ENCODE measurements around the gene ZNF284. TPM values are rescaled to one million over a fixed set of nuclear protein-coding genes. Genes with fewer than 3 reads are reported as not detected.
A peak's percentile ranks its signal among the peaks of the same experiment; 100 is the strongest.
"Not testable (repeated sequence)": the region's sequence is repeated elsewhere in the genome, so short reads cannot be mapped to it uniquely, and the experiment has no call there.

Gene ZNF284
- total RNA-seq, 1 donor from 2014 or later, result 3.2 TPM

- Mint-ChIP-seq H3K27me3 (ENCODE audit: low read depth) (no peaks in the 10 kb centered on the region), H3K4me3 (ENCODE audit: unreplicated experiment) (peak overlapping the region; percentile 94), H3K9me3 (ENCODE audit: low read depth) (peaks cover 22% of the 10 kb centered on the region), H3K4me1 (ENCODE audit: low read depth) (peaks cover 21% of the 10 kb centered on the region), H3K36me3 (ENCODE audit: low read depth) (peaks cover 17% of the 10 kb centered on the region), H3K27ac (ENCODE audit: unreplicated experiment) (peak overlapping the region; percentile 98)
- TF ChIP-seq CTCF (IDR thresholded peaks at IDR 0.05), result peak; percentile 40
- no peak for DNase-seq (ENCODE audit: low spot score)
Measured at GRCh38 chr19:44112802-44113137, 40.8 kb downstream of the ZNF284 start.

DNA sequence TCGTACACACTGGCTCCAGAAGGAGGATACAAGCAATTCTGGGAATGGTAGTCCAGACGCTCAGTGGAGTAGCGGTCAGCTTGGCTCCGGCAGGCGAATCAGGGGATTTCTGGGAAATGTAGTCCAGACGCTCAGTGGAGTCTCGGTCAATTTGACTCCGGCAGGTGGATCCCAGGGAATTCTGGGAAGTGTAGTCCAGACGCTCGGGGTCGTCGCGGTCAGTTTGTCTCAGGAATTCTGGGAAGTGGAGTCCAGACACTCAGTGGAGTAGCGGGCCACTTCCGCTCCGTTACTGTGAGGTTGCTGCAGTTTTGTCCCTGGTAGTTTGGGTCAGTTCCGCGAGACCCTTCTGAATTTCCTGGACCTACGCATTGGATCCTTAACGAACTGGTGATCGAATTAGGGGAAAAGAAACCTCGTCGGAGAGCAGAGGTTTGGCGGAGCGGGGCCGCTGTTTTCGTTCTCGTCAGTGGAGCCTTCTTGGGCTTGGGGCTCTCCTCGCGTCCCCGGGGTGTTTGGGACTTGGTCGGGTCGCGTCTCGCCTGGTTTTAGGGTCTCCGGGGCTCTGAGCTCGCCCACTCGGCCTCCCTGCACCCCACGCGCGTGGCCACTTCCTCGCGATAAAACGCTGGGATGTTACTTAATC is 41.3 kb downstream of the ZNF284 start, which contains the start of gene ZNF225:
TSS of gene ZNF225 (plus strand) at position 262 of the 646 bp plus-strand sequence. CDS start 2,429 bp downstream, outside the sequence.
- H3K4me1 Mint-ChIP-seq (ENCODE audit: low read depth), result peaks cover 21% of the 10 kb centered on the region
- H3K36me3 Mint-ChIP-seq (ENCODE audit: low read depth), result peaks cover 16% of the 10 kb centered on the region
- DNase-seq (ENCODE audit: low spot score), result peak; percentile 96
- TF ChIP-seq CTCF (IDR thresholded peaks at IDR 0.05), result no peak
- peaks cover 17% of the 10 kb centered on the region for H3K9me3 Mint-ChIP-seq (ENCODE audit: low read depth)
- peak within 1 kb of the TSS; percentile 98 for H3K27ac Mint-ChIP-seq (ENCODE audit: unreplicated experiment)
- no peaks in the 10 kb centered on the region for H3K27me3 Mint-ChIP-seq (ENCODE audit: low read depth)
- H3K4me3 Mint-ChIP-seq (ENCODE audit: unreplicated experiment), result peak within 1 kb of the TSS; percentile 94

DNA sequence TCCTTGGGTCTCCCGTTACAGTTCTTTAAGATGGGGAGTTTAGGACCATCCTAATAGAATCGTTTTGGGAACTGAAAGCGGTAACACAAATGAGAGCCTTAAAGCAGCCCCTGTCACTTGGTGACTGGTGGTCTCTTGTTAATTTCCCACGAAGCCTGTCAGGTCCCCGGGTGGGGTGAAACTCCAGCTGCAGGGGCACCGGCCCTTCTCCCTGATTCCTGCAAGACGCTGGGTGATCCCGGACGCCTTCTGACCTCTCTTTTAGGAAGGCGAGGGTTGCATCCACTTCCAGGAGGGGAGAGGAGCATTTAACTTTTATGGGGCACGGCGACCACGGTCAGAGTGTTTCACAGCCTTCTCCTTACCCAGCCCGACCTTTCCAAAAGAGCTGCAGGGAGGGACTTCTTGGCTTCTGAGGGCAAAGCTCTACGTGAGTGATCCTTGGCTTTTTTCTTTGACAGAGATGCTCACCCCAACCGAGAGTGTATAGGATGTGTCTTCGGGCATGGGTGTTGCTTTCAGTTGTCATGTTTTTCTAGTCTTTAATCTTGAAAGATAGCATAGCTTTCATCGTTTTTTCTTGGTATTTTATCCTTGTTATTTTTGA is 41.9 kb downstream of the ZNF284 start:
- Mint-ChIP-seq H3K9me3 (ENCODE audit: low read depth) (peaks cover 16% of the 10 kb centered on the region), H3K36me3 (ENCODE audit: low read depth) (peaks cover 18% of the 10 kb centered on the region), H3K4me1 (ENCODE audit: low read depth) (peaks cover 21% of the 10 kb centered on the region), H3K4me3 (ENCODE audit: unreplicated experiment) (peak overlapping the region; percentile 94), H3K27ac (ENCODE audit: unreplicated experiment) (peak overlapping the region; percentile 98), H3K27me3 (ENCODE audit: low read depth) (no peaks in the 10 kb centered on the region)
- no peak for TF ChIP-seq CTCF (IDR thresholded peaks at IDR 0.05)
- no peak for DNase-seq (ENCODE audit: low spot score)

GRCh38 chr19:44121162-44121561 is 49.2 kb downstream of the ZNF284 start:
- Mint-ChIP-seq H3K36me3 (ENCODE audit: low read depth) (peaks cover 73% of the 10 kb centered on the region), H3K9me3 (ENCODE audit: low read depth) (peaks cover 34% of the 10 kb centered on the region)
- not testable (repeated sequence) for H3K27ac Mint-ChIP-seq (ENCODE audit: unreplicated experiment)

GRCh38 chr19:44131955-44132354 is 60.0 kb downstream of the ZNF284 start:
- Mint-ChIP-seq H3K9me3 (ENCODE audit: low read depth) (peaks cover 19% of the 10 kb centered on the region), H3K36me3 (ENCODE audit: low read depth) (peaks cover 31% of the 10 kb centered on the region), H3K4me1 (ENCODE audit: low read depth) (no peaks in the 10 kb centered on the region), H3K27ac (ENCODE audit: unreplicated experiment) (no peak overlapping the region), H3K4me3 (ENCODE audit: unreplicated experiment) (no peak overlapping the region), H3K27me3 (ENCODE audit: low read depth) (no peaks in the 10 kb centered on the region)
- no peak for TF ChIP-seq CTCF (IDR thresholded peaks at IDR 0.05)
- DNase-seq (ENCODE audit: low spot score), result no peak

More at GRCh38 chr19:44121162-44121561, 49.2 kb downstream of the ZNF284 start:
- H3K27me3 Mint-ChIP-seq (ENCODE audit: low read depth); H3K4me3 Mint-ChIP-seq (ENCODE audit: unreplicated experiment); DNase-seq (ENCODE audit: low spot score); H3K4me1 Mint-ChIP-seq (ENCODE audit: low read depth): not testable (repeated sequence)

Other genes with a start within 250 kb of the ZNF284 start
- 7.6 to 12.8 TPM (median 8.4 TPM) in 3 replicates for gene ZNF283, start 244.8 kb upstream of the ZNF284 start, total RNA-seq
- 5.1 to 9.4 TPM (median 6.1 TPM) in 3 replicates for gene ZNF404, start 188.2 kb upstream of the ZNF284 start, total RNA-seq
- gene ZNF45, start 136.9 kb upstream of the ZNF284 start, total RNA-seq, result 14.4 to 18.8 TPM (median 15.5 TPM) in 3 replicates
- 7.9 to 9.2 TPM (median 8.7 TPM) in 3 replicates for gene ZNF221, start 120.9 kb upstream of the ZNF284 start, total RNA-seq
- 6.6 to 9.9 TPM (median 9.3 TPM) in 3 replicates for gene ZNF155, start 88.0 kb upstream of the ZNF284 start, total RNA-seq
- gene ZNF230, start 69.2 kb upstream of the ZNF284 start, total RNA-seq, result 2.2 to 3.9 TPM (median 3.3 TPM) in 3 replicates
- gene ZNF222, start 46.8 kb upstream of the ZNF284 start, total RNA-seq, result 5.8 to 8.5 TPM (median 6.3 TPM) in 3 replicates
- 2.5 to 6.5 TPM (median 5.2 TPM) in 3 replicates for gene ZNF223, start 20.1 kb upstream of the ZNF284 start, total RNA-seq
- gene ZNF224, start 22.2 kb downstream of the ZNF284 start, total RNA-seq, result 18.1 to 22.7 TPM (median 20.2 TPM) in 3 replicates
- gene ZNF225, start 41.2 kb downstream of the ZNF284 start, total RNA-seq, result 5.2 to 8.1 TPM (median 5.5 TPM) in 3 replicates
- 14.0 to 19.5 TPM (median 14.4 TPM) in 3 replicates for gene ZNF234, start 69.4 kb downstream of the ZNF284 start, total RNA-seq
- 20.5 to 34.2 TPM (median 25.0 TPM) in 3 replicates for gene ZNF226, start 92.9 kb downstream of the ZNF284 start, total RNA-seq
- 12.2 to 20.2 TPM (median 15.2 TPM) in 3 replicates for gene ZNF227, start 140.4 kb downstream of the ZNF284 start, total RNA-seq
- gene ZNF233, start 187.7 kb downstream of the ZNF284 start, total RNA-seq, result 1.8 to 3.4 TPM (median 2.1 TPM) in 3 replicates
- 6.7 to 7.4 TPM (median 7.4 TPM) in 3 replicates for gene ZNF235, start 232.9 kb downstream of the ZNF284 start, total RNA-seq